K562 (cell line): Measurements from ENCODE around the gene STX1B.

Experiments
- ARID1B ChIP-seq: fragments of 450-650 bp; IDR thresholded peaks from 2 replicates; pipeline ENCODE4 v1.6.1; 2016; ENCODE audit warnings: antibody characterized with exemption, mild to moderate bottlenecking, inconsistent platforms
- ATF7 ChIP-seq: fragments of 450-650 bp; IDR thresholded peaks from 2 replicates; pipeline ENCODE4 v1.7.1; 2014; ENCODE audit warnings: mild to moderate bottlenecking, moderate library complexity
- CHD7 ChIP-seq: fragments of 200-600 bp; sonication (generic); IDR thresholded peaks from one replicate; pipeline ENCODE4 v1.6.1; 2012; ENCODE audit warnings: mild to moderate bottlenecking, low read depth, low read length, inconsistent platforms
- CTCF ChIP-seq, 3 experiments: IDR thresholded peaks in 2 of 3; conservative IDR thresholded peaks in 1 of 3; 2 replicates each; pipeline ENCODE4 v1.5.1; 2011 to 2012; ENCODE audit warnings: low read length in 3 of 3, mild to moderate bottlenecking in 3 of 3, control low read depth in 2 of 3, improper control_type of control experiment in 1 of 3, inconsistent platforms in 1 of 3, low read depth in 1 of 3, mixed read lengths in 1 of 3, moderate library complexity in 1 of 3; ENCODE audit not compliant: insufficient read depth in 2 of 3
- ESRRB ChIP-seq: fragments of 250-450 bp; sonication (Bioruptor Pico); IDR thresholded peaks from 2 replicates; pipeline ENCODE4 v1.5.0; 2020; ENCODE audit warnings: mild to moderate bottlenecking, moderate library complexity, borderline replicate concordance
- FIP1L1 ChIP-seq: fragments of 200-400 bp; formaldehyde crosslinking; IDR thresholded peaks from 2 replicates; pipeline ENCODE4 v1.6.1; 2018; ENCODE audit warnings: mild to moderate bottlenecking, low read depth, low read length; ENCODE audit not compliant: poor library complexity, severe bottlenecking
- GATAD2B ChIP-seq: fragments of 450-650 bp; IDR thresholded peaks from 2 replicates; pipeline ENCODE4 v1.6.1; 2017; ENCODE audit warnings: mild to moderate bottlenecking, borderline replicate concordance
- PML ChIP-seq: IDR thresholded peaks from 2 replicates; pipeline ENCODE4 v1.6.1; 2012; ENCODE audit warnings: low read length, inconsistent platforms
- SP1 ChIP-seq: sonication (generic); formaldehyde crosslinking; IDR thresholded peaks from 2 replicates; pipeline ENCODE4 v1.8.1; 2022; ENCODE audit warnings: mild to moderate bottlenecking, missing genetic modification reagents
- ZNF77 ChIP-seq: fragments of 250-450 bp; sonication (Bioruptor Pico); IDR thresholded peaks from 2 replicates; pipeline ENCODE4 v1.5.0; 2020

- TF ChIP-seq CHD7: no peak
- TF ChIP-seq ARID1B: peak; percentile 53; the same call in 1 of the 2 replicates
- TF ChIP-seq FIP1L1: no peak
- TF ChIP-seq ZNF77 (CRISPR knock-in tag): no peak
- TF ChIP-seq SP1 (CRISPR knock-in tag): no peak
- TF ChIP-seq ATF7: no peak
- TF ChIP-seq GATAD2B: no peak
- TF ChIP-seq PML: no peak
- no peak for TF ChIP-seq ESRRB (CRISPR knock-in tag)
- no peak for TF ChIP-seq CTCF (IDR thresholded peaks at IDR 0.05 in 2 of 3, conservative IDR thresholded peaks at IDR 0.05 in 1 of 3; ENCODE audit: insufficient read depth in 2 of 3, low read depth in 1 of 3, low read length in 3 of 3)
Measured at GRCh38 chr16:31052114-31052513, 41.7 kb upstream of the STX1B start.
